Neuronal stem cell (in vitro differentiated cells): Measurements from ENCODE around the gene VIT.

Experiments used
- DNase-seq: peaks from one replicate; pipeline ENCODE4 v3.0.0-alpha.2; 2013; ENCODE audit warnings: low spot score
- H2AFZ ChIP-seq: one replicate; pipeline ENCODE4 v1.6.1; 2013; ENCODE audit warnings: mild to moderate bottlenecking, low read length, inconsistent platforms
- H2AK5ac ChIP-seq: 2 replicates; pipeline ENCODE4 v1.6.1; 2013; ENCODE audit warnings: low read depth, mild to moderate bottlenecking, inconsistent platforms, low read length, moderate library complexity, mixed read lengths
- H2BK120ac ChIP-seq: 2 replicates; pipeline ENCODE4 v1.6.1; 2013; ENCODE audit warnings: low read depth, mild to moderate bottlenecking, inconsistent platforms, low read length, moderate library complexity, mixed read lengths
- H2BK12ac ChIP-seq: one replicate; pipeline ENCODE4 v1.6.1; 2013; ENCODE audit warnings: low read length, inconsistent platforms
- H2BK15ac ChIP-seq: 2 replicates; pipeline ENCODE4 v1.6.1; 2013; ENCODE audit warnings: mild to moderate bottlenecking, low read length, inconsistent platforms, mixed read lengths
- H2BK5ac ChIP-seq: one replicate; pipeline ENCODE4 v1.6.1; 2013; ENCODE audit warnings: inconsistent platforms, mild to moderate bottlenecking, low read length, moderate library complexity
- H3K14ac ChIP-seq: one replicate; pipeline ENCODE4 v1.6.1; 2013; ENCODE audit warnings: low read length, inconsistent platforms
- H3K18ac ChIP-seq: 2 replicates; pipeline ENCODE4 v1.6.1; 2013; ENCODE audit warnings: low read length, inconsistent platforms
- H3K23ac ChIP-seq: 2 replicates; pipeline ENCODE4 v1.6.1; 2013; ENCODE audit warnings: low read depth, mild to moderate bottlenecking, mixed read lengths, low read length, inconsistent platforms; ENCODE audit not compliant: poor library complexity
- H3K27ac ChIP-seq: replicated peaks from 3 replicates; pipeline ENCODE4 v1.5.1; 2013; ENCODE audit warnings: low read length, inconsistent platforms
- H3K27me3 ChIP-seq, 3 experiments: 2 replicates each; pipeline ENCODE4 v1.6.1; 2013; ENCODE audit warnings: low read length in 3 of 3, mild to moderate bottlenecking in 2 of 3, inconsistent platforms in 1 of 3, low read depth in 1 of 3, mixed read lengths in 1 of 3, moderate library complexity in 1 of 3; ENCODE audit not compliant: control insufficient read depth in 3 of 3, insufficient read depth in 3 of 3
- H3K36me3 ChIP-seq, 2 donors: replicated peaks in 1 of 2; 2 replicates each; pipeline ENCODE4 v1.6.1; 2013; ENCODE audit warnings: low read length in 2 of 2; ENCODE audit not compliant: control insufficient read depth in 2 of 2, insufficient read depth in 2 of 2
- H3K4ac ChIP-seq: 2 replicates; pipeline ENCODE4 v1.6.1; 2013; ENCODE audit warnings: inconsistent platforms, mild to moderate bottlenecking, low read length, moderate library complexity
- H3K4me1 ChIP-seq, 2 donors: 1 replicate in 1 of 2; 2 replicates in 1 of 2; pipeline ENCODE4 v1.6.1; 2013; ENCODE audit warnings: low read length in 2 of 2, low read depth in 1 of 2; ENCODE audit not compliant: control insufficient read depth in 2 of 2, insufficient read depth in 1 of 2
- H3K4me2 ChIP-seq: one replicate; pipeline ENCODE4 v1.6.1; 2013; ENCODE audit warnings: mild to moderate bottlenecking, low read length, inconsistent platforms; ENCODE audit not compliant: insufficient read depth, poor library complexity, severe bottlenecking
- H3K4me3 ChIP-seq, 2 donors: 2 replicates each; pipeline ENCODE4 v1.5.1; 2013; ENCODE audit warnings: low read length in 2 of 2, mild to moderate bottlenecking in 2 of 2, inconsistent platforms in 1 of 2, moderate library complexity in 1 of 2
- H3K79me1 ChIP-seq: one replicate; pipeline ENCODE4 v1.6.1; 2013; ENCODE audit warnings: low read depth, mild to moderate bottlenecking, inconsistent platforms, low read length, moderate library complexity
- H3K9ac ChIP-seq: one replicate; pipeline ENCODE4 v1.6.1; 2013; ENCODE audit warnings: mild to moderate bottlenecking, low read depth, low read length, inconsistent platforms; ENCODE audit not compliant: poor library complexity
- H3K9me3 ChIP-seq, 2 donors: replicated peaks in 1 of 2; 2 replicates each; pipeline versions ENCODE3 to v1.6.1; 2013; ENCODE audit warnings: low read length in 2 of 2, mild to moderate bottlenecking in 2 of 2, inconsistent platforms in 1 of 2, low read depth in 1 of 2, mixed read lengths in 1 of 2, moderate library complexity in 1 of 2; ENCODE audit not compliant: control insufficient read depth in 2 of 2, insufficient read depth in 1 of 2
- H4K8ac ChIP-seq: one replicate; pipeline ENCODE4 v1.6.1; 2013; ENCODE audit warnings: low read depth, mild to moderate bottlenecking, inconsistent platforms, low read length, moderate library complexity
- H4K91ac ChIP-seq: one replicate; pipeline ENCODE4 v1.6.1; 2013; ENCODE audit warnings: low read length, low read depth, mild to moderate bottlenecking, inconsistent platforms; ENCODE audit not compliant: poor library complexity
- WGBS, 2 donors: extraction: QIAGEN DNeasy Blood & Tissue Kit; methylation state at CpG; one replicate each; pipeline ENCODE4 v1.1.7; 2013; ENCODE audit warnings: missing lambda C conversion rate in 2 of 2, mixed read lengths in 1 of 2; ENCODE audit not compliant: insufficient read length in 2 of 2, insufficient replicate concordance in 1 of 2; ENCODE audit errors: extremely low coverage in 2 of 2; 5-methylcytosine and 5-hydroxymethylcytosine counted together

The VIT gene

GRCh38 chr2:36770542-36771287 is 74.2 kb downstream of the VIT start:
- H3K27ac ChIP-seq: no peak overlapping the region
- H2BK120ac ChIP-seq: no peak overlapping the region
- H3K9ac ChIP-seq: no peak overlapping the region
- H3K79me1 ChIP-seq: no peaks in the 10 kb centered on the region
- no peak overlapping the region for H4K8ac ChIP-seq
- no peaks in the 10 kb centered on the region for H3K4me1 ChIP-seq
- H3K4me3 ChIP-seq: no peak overlapping the region
- no peaks in the 10 kb centered on the region for H3K9me3 ChIP-seq
- H2AK5ac ChIP-seq: no peak overlapping the region
- H3K18ac ChIP-seq: no peak overlapping the region
- no peak overlapping the region for H3K23ac ChIP-seq
- H3K4me2 ChIP-seq: no peak overlapping the region
- H4K91ac ChIP-seq: no peak overlapping the region
- no peak overlapping the region for H3K4ac ChIP-seq
- peak; percentile 24 for DNase-seq
- no peak overlapping the region for H2BK5ac ChIP-seq
- no peak overlapping the region for H3K14ac ChIP-seq
- no peak overlapping the region for H2AFZ ChIP-seq
- no peak overlapping the region for H2BK15ac ChIP-seq
- no CpG with 5 or more reads among the region's 11 CpGs for WGBS, 2 donors
- H3K36me3 ChIP-seq: no peaks in the 10 kb centered on the region
- no peak overlapping the region for H2BK12ac ChIP-seq
- peaks cover 0 to 4% (median 0%) of the 10 kb centered on the region in 3 experiments for H3K27me3 ChIP-seq

- no peak overlapping the region for H2AK5ac ChIP-seq
- H3K36me3 ChIP-seq: no peaks in the 10 kb centered on the region
- no peak overlapping the region for H4K91ac ChIP-seq
- no peaks in the 10 kb centered on the region for H3K9me3 ChIP-seq
- H3K4ac ChIP-seq: no peak overlapping the region
- no peak overlapping the region for H2BK5ac ChIP-seq
- no peak overlapping the region for H3K14ac ChIP-seq
- DNase-seq: no peak
- no peak overlapping the region for H3K23ac ChIP-seq
- H2BK12ac ChIP-seq: no peak overlapping the region
- no peak overlapping the region for H3K27ac ChIP-seq
- no peak overlapping the region for H4K8ac ChIP-seq
- no peak overlapping the region for H2BK120ac ChIP-seq
- peaks cover 0 to 4% (median 0%) of the 10 kb centered on the region in 3 experiments for H3K27me3 ChIP-seq
- WGBS, 2 donors: no CpG with 5 or more reads among the region's 3 CpGs
- no peak overlapping the region for H3K9ac ChIP-seq
- no peak overlapping the region for H3K4me2 ChIP-seq
- H2AFZ ChIP-seq: no peak overlapping the region
- no peaks in the 10 kb centered on the region for H3K4me1 ChIP-seq
- no peak overlapping the region for H2BK15ac ChIP-seq
- H3K4me3 ChIP-seq: no peak overlapping the region
- H3K79me1 ChIP-seq: no peaks in the 10 kb centered on the region
- H3K18ac ChIP-seq: no peak overlapping the region
Observed at GRCh38 chr2:36771671-36772070, 75.2 kb downstream of the VIT start.

- Histone ChIP-seq H3K18ac (no peak overlapping the region), H3K79me1 (no peaks in the 10 kb centered on the region), H2BK12ac (no peak overlapping the region), H3K9ac (no peak overlapping the region), H2AK5ac (no peak overlapping the region), H4K8ac (no peak overlapping the region), H2AFZ (no peak overlapping the region), H3K14ac (no peak overlapping the region), H2BK5ac (no peak overlapping the region), H3K4ac (no peak overlapping the region), H3K4me1 (no peaks in the 10 kb centered on the region), H4K91ac (no peak overlapping the region), H3K23ac (no peak overlapping the region), H3K27me3 (peaks cover 0 to 4% (median 0%) of the 10 kb centered on the region in 3 experiments), H3K4me3 (no peak overlapping the region), H2BK15ac (no peak overlapping the region), H2BK120ac (no peak overlapping the region), H3K36me3 (no peaks in the 10 kb centered on the region), H3K27ac (no peak overlapping the region), H3K9me3 (no peaks in the 10 kb centered on the region), H3K4me2 (no peak overlapping the region)
- no CpG with 5 or more reads among the region's 7 CpGs for WGBS, 2 donors
- no peak for DNase-seq
Observed at GRCh38 chr2:36773947-36774346, 77.4 kb downstream of the VIT start.

GRCh38 chr2:36775261-36775660 is 78.8 kb downstream of the VIT start:
- Histone ChIP-seq H3K4me2 (no peak overlapping the region), H4K8ac (no peak overlapping the region), H3K14ac (no peak overlapping the region), H3K18ac (no peak overlapping the region), H2BK12ac (no peak overlapping the region), H2AK5ac (no peak overlapping the region), H3K23ac (no peak overlapping the region), H3K9me3 (no peaks in the 10 kb centered on the region), H3K4me1 (no peaks in the 10 kb centered on the region), H3K4me3 (no peak overlapping the region), H3K4ac (no peak overlapping the region), H3K27me3 (peaks cover 0 to 4% (median 0%) of the 10 kb centered on the region in 3 experiments), H2BK5ac (no peak overlapping the region), H2AFZ (no peak overlapping the region), H3K36me3 (no peaks in the 10 kb centered on the region), H3K9ac (no peak overlapping the region), H3K79me1 (no peaks in the 10 kb centered on the region), H2BK15ac (no peak overlapping the region), H4K91ac (no peak overlapping the region), H3K27ac (no peak overlapping the region), H2BK120ac (no peak overlapping the region)
- no peak for DNase-seq
- no CpG with 5 or more reads among the region's 3 CpGs for WGBS, 2 donors
